Effector memory CD8-positive, alpha-beta T cell (primary cell): Measurements from ENCODE around the gene PLSCR3.

Experiments used
- ATAC-seq: fragments of 150-1000 bp; cut with Tn5 transposase; replicated peaks from 2 replicates; pipeline ENCODE4 v1.10.0; 2021; ENCODE audit warnings: mild to moderate bottlenecking, moderate library complexity
- DNase-seq, 3 experiments: peaks; one replicate each; pipeline ENCODE4 v3.0.0; 2021
- H3K27ac Mint-ChIP-seq, 2 donors: one replicate each; pipeline ENCODE4 v1.8.0; 2022; ENCODE audit warnings: mild to moderate bottlenecking in 2 of 2, mixed read lengths in 2 of 2, moderate library complexity in 2 of 2
- H3K27me3 Mint-ChIP-seq, 2 donors: one replicate each; pipeline ENCODE4 v1.8.0; 2022; ENCODE audit warnings: mixed read lengths in 2 of 2
- H3K36me3 Mint-ChIP-seq: one replicate; pipeline ENCODE4 v1.8.0; 2022; ENCODE audit warnings: mild to moderate bottlenecking, moderate library complexity, mixed read lengths; ENCODE audit not compliant: insufficient read depth
- H3K4me1 Mint-ChIP-seq, 2 donors: one replicate each; pipeline ENCODE4 v1.8.0; 2022; ENCODE audit warnings: low read depth in 2 of 2, mixed read lengths in 2 of 2
- H3K4me3 Mint-ChIP-seq, 2 donors: one replicate each; pipeline ENCODE4 v1.8.0; 2022; ENCODE audit warnings: mild to moderate bottlenecking in 2 of 2, mixed read lengths in 2 of 2, moderate library complexity in 2 of 2
- H3K9me3 Mint-ChIP-seq, 2 donors: one replicate each; pipeline ENCODE4 v1.8.0; 2022; ENCODE audit warnings: mixed read lengths in 2 of 2

Gene PLSCR3

DNA sequence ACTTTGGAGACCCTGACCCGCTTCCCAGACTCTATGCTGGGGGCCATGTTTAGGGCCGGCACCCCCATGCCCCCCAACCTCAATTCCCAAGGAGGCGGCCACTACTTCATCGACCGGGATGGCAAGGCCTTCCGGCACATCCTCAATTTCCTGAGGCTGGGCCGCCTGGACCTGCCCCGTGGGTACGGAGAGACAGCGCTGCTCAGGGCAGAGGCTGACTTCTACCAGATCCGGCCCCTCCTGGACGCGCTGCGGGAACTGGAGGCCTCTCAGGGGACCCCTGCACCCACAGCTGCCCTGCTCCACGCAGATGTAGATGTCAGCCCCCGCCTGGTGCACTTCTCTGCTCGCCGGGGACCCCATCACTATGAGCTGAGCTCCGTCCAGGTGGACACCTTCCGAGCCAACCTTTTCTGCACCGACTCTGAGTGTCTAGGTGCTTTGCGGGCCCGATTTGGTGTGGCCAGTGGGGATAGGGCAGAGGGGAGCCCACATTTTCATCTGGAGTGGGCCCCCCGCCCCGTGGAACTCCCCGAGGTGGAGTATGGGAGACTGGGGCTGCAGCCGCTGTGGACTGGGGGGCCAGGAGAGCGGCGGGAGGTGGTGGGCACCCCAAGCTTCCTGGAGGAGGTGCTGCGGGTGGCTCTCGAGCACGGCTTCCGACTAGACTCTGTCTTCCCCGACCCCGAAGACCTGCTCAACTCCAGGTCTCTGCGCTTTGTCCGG is 41.3 kb downstream of the PLSCR3 start:
- ATAC-seq = no peak
- Mint-ChIP-seq H3K4me3 (peak overlapping the region; percentile 84 to 92), H3K36me3 (peaks cover 29% of the 10 kb centered on the region), H3K27me3 (no peaks in the 10 kb centered on the region), H3K9me3 (no peaks in the 10 kb centered on the region), H3K27ac (peak overlapping the region; percentile 88 to 91), H3K4me1 (peaks cover 45 to 46% of the 10 kb centered on the region in 2 donors)
- DNase-seq = no peak

DNA sequence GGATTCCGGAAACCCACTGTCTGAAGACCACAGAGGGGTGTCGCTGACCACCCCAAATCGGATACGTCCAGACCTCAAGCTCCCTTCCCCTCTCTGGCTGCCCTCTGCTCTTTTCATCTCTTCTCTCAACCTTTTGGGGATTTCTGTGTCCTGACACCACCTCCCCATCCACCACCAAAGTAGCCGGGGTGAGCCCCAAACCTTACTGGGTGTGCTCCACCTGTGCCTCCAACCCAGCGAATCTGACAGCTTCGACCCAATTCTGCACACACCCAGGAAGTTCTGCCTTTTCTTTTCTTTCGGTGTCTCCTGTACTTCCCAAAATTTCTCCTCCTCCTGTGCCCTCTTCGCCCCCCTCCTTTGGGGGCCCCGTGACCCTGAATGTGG is 41.8 kb downstream of the PLSCR3 start:
- DNase-seq = no peak
- ATAC-seq = no peak
- H3K27ac Mint-ChIP-seq = peak overlapping the region; percentile 88 to 91
- peaks cover 46% of the 10 kb centered on the region in 2 donors for H3K4me1 Mint-ChIP-seq
- peak overlapping the region; percentile 84 to 92 for H3K4me3 Mint-ChIP-seq
- H3K9me3 Mint-ChIP-seq = no peaks in the 10 kb centered on the region
- no peaks in the 10 kb centered on the region for H3K27me3 Mint-ChIP-seq
- H3K36me3 Mint-ChIP-seq = peaks cover 31% of the 10 kb centered on the region

DNA sequence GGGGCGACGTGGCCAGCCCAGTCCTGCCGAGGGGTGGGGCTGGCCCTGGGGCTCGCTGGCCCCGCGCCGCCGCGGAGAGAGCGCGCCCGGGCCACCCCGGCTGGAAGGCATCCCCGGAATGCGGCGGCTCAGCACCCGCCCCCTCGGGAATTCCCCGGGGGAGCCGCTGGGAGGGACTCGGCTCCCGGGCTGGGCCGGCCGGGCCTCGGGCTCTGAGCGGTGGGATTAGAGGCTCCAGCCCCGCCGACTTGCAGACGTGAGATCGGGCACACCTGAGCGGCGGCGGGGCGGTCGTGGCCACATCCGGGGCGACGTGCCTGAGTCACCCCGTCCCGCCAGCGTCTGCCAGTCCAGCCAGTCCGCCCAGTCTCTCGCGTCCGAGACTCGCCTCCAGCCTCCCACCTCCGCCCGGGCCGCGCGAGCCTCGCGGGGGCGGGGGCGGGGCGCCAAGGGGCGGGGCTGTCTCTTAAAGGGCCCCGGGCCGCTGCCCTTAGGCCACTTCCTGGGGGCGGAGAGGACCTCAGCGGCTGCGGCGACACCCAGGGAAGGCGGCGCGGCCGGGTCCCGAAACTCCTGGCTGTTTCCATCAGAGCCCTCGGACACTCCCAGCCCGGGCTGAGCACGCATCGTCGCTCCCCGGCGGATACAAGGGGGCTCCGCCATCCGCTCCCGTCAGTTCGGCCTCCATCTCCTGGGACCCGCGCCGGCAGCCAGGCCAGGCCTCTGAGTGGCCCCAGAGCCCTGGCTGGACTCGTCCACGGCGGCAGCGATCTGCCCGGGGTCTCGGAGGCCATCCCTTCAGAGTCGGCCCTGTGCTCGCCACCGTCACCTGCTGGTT is 42.4 kb downstream of the PLSCR3 start, which contains the start of gene KCTD11:
TSS of gene KCTD11 (plus strand) at position 498 of the 838 bp plus-strand sequence.
- Mint-ChIP-seq H3K4me1 (peaks cover 46 to 48% of the 10 kb centered on the region in 2 donors), H3K27me3 (no peaks in the 10 kb centered on the region), H3K27ac (peak within 1 kb of the TSS; percentile 90 to 91), H3K4me3 (peak within 1 kb of the TSS; percentile 84 to 92), H3K9me3 (no peaks in the 10 kb centered on the region), H3K36me3 (peaks cover 36% of the 10 kb centered on the region)
- DNase-seq (peak; percentile 72 to 75 (median 73)), ATAC-seq (peak; percentile 66)

DNA sequence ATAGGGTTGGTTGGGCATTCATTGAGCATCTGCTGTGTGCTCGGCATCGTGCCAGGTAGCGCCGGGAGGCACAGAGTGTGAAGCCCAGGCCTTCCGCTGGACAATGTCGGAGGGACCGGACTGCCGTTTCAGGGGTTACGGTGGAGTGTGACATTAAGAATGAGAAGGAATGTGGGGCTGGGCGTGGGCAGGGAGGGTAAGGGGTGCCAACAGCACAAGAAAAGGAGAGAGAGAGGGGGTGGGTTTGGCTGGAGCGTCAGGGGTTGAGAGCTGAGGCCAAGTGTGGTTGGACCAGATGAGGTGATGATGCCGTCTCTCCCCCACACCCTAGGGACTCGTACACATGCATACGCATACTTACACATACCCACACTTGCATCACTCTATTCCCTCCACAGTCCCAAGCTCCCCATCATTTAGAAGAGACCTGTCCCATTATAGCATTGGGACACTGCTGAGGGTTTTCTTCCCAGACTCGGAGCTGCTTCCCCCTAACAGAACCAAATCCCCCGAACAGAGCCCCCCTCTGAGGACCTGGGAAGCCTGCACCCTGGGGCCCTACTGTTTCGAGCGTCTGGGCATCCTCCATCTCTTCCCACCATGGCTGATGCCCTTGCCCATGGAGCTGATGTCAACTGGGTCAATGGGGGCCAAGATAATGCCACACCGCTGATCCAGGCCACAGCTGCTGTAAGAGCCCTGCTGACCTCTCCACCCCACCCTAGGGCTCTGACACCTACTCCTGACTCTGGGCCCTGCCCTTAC is 45.7 kb downstream of the PLSCR3 start:
- Mint-ChIP-seq H3K4me1 (peaks cover 33 to 36% of the 10 kb centered on the region in 2 donors), H3K4me3 (no peak overlapping the region), H3K36me3 (peaks cover 61% of the 10 kb centered on the region)

DNA sequence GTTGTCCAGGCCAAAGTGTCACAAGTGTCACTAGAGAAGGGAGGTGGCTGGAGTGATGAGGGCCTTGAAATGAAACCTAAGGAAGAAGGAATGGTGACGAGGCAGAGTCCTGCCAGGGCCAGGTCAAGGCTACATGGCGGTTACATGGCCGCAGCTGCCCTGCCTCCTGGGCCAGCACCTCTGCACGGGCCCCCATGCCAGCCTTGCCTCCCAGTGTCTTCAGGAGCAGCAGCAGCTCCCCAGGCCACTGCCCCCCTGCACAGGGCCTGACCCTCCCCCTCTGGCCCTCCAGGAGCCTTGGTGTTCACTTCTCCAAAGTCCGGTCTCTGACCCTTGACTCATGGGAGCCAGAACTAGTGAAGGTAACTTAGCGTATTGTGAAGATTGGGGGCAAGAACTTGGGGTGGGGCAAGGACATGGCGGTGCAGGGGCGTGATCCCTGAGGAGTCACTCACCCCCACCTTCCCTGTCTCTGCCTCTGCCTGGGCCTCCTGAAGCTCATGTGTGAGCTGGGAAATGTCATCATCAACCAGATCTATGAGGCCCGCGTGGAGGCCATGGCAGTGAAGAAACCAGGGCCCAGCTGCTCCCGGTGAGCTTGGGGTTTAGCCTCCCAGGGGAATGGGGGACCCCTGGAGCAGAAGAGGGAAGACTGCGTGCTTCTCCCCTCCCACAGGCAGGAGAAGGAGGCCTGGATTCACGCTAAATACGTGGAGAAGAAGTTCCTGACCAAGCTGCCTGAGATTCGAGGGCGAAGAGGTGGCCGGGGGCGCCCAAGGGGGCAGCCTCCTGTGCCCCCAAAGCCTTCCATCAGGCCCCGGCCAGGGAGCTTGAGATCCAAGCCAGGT is 46.5 kb downstream of the PLSCR3 start:
- Mint-ChIP-seq H3K4me3 (no peak overlapping the region), H3K27ac (peak overlapping the region; percentile 84 to 90), H3K4me1 (peaks cover 27 to 36% of the 10 kb centered on the region in 2 donors), H3K36me3 (peaks cover 69% of the 10 kb centered on the region), H3K9me3 (no peaks in the 10 kb centered on the region), H3K27me3 (no peaks in the 10 kb centered on the region)
- ATAC-seq (no peak), DNase-seq (no peak)

More for the DNA sequence above, 45.7 kb downstream of the PLSCR3 start:
- H3K27me3 Mint-ChIP-seq = no peaks in the 10 kb centered on the region
- peak overlapping the region; percentile 84 to 90 for H3K27ac Mint-ChIP-seq
- H3K9me3 Mint-ChIP-seq = no peaks in the 10 kb centered on the region
- ATAC-seq (no peak), DNase-seq (no peak)

DNA sequence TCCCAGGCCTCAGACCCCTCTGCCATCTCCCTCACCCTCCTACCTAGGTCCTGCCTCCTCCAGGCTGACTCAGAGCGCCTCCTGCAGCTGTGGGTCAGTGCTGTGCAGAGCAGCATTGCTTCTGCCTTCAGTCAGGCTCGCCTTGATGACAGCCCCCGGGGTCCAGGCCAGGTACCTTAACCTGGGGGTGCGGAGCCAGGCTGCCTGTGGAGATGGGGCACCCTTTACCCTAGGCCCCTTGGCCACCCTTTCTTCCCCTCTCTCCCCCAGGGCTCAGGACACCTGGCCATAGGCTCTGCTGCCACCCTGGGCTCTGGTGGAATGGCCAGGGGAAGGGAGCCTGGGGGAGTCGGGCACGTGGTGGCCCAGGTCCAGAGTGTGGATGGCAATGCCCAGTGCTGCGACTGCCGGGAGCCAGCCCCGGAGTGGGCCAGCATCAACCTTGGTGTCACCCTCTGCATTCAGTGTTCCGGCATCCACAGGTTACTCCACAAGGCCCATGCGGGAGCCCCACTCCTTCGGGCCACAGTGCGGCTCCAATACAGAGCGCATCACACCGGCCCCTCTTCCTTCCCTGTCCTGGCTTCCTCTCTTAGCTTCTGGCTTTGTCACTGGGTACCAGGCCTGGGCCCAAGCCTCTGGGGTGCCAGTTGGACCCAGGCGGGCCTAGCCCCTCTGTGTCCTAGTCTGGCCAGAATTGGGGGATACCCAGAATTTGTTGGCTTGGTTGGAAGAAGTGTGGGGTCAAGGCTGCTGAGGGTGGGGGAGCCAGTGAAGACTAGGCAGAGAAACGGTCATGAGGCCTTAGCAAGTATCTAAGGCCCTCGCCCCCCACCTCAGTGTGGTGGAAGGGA is 47.3 kb downstream of the PLSCR3 start:
- H3K27ac Mint-ChIP-seq = peak overlapping the region in 1 of 2 donors; percentile 23
- H3K4me3 Mint-ChIP-seq = no peak overlapping the region
- ATAC-seq (no peak), DNase-seq (no peak)
- peaks cover 75% of the 10 kb centered on the region for H3K36me3 Mint-ChIP-seq
- H3K4me1 Mint-ChIP-seq = peaks cover 20 to 30% of the 10 kb centered on the region in 2 donors
- H3K27me3 Mint-ChIP-seq = no peaks in the 10 kb centered on the region
- no peaks in the 10 kb centered on the region for H3K9me3 Mint-ChIP-seq

DNA sequence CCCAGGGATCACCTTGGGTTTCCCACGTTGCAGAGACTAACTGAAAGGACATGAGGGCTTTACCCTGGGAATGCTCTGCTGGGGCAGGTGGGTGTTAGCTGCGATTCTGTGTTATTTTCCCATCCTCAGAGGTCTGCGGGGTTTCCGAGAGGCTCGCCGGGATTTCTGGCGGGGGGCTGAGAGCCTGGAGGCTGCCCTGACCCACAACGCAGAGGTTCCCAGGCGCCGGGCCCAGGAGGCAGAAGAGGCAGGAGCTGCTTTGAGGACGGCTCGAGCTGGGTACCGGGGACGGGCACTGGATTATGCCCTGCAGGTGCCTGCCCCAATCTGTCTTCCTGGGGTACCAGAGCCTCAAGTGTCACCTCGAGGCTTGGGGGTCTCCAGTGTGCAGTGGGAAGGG is 51.1 kb downstream of the PLSCR3 start:
- H3K9me3 Mint-ChIP-seq = no peaks in the 10 kb centered on the region
- no peak for ATAC-seq

DNA sequence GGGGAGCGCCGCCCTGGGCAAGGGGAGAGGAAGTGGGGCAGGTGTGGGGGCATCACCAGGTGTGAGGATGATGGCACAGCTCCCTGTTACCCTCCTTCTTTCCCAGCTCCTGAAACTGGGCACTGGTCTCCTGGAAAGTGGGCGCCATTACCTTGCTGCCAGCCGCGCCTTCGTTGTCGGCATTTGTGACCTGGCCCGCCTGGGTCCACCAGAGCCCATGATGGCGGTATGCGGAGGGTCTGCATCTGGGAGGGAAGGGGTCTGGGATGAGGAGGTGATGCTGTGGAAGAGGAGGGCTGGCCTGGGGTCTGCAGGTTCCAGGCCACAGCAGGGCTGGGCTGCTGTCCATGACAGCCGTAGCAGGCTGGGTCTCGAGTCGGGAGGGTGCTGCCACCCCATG is 52.5 kb downstream of the PLSCR3 start:
- no peaks in the 10 kb centered on the region for H3K9me3 Mint-ChIP-seq
- peaks cover 83% of the 10 kb centered on the region for H3K36me3 Mint-ChIP-seq
- H3K27ac Mint-ChIP-seq = peak overlapping the region; percentile 22 to 68
- no peak for ATAC-seq
- H3K4me1 Mint-ChIP-seq = peaks cover 26 to 29% of the 10 kb centered on the region in 2 donors
- H3K4me3 Mint-ChIP-seq = no peak overlapping the region
- no peak for DNase-seq
- H3K27me3 Mint-ChIP-seq = no peaks in the 10 kb centered on the region

More for the DNA sequence above, 51.1 kb downstream of the PLSCR3 start:
- no peak for DNase-seq
- Mint-ChIP-seq H3K36me3 (peaks cover 85% of the 10 kb centered on the region), H3K4me1 (peaks cover 15 to 21% of the 10 kb centered on the region in 2 donors), H3K27me3 (no peaks in the 10 kb centered on the region), H3K27ac (peak overlapping the region in 1 of 2 donors; percentile 38), H3K4me3 (no peak overlapping the region)

DNA sequence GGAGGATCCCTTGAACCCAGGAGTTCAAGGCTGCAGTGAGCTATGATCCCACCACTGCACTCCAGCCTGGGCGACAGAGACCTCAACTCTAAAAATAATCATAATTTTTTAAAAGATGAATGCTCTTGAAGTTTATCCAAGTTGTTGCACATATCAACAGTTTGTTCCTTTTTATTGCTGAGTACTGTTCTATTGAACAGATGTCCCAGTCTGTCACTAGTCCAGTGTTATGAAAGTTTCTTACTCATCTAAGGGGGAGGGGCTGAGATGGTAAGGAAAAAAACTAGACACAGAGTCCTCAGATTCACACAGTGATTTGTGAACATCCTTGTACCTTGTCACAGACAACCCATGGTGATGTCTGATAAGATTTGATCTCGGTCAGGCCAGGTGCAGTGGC is 54.1 kb downstream of the PLSCR3 start:
- Mint-ChIP-seq H3K27me3 (no peaks in the 10 kb centered on the region), H3K4me1 (peaks cover 37 to 40% of the 10 kb centered on the region in 2 donors), H3K4me3 (peak overlapping the region in 1 of 2 donors; percentile 29), H3K9me3 (no peaks in the 10 kb centered on the region), H3K36me3 (peaks cover 74% of the 10 kb centered on the region), H3K27ac (peak overlapping the region; percentile 19 to 23)
- ATAC-seq (no peak), DNase-seq (no peak)
